TTC549 (cell line): ENCODE results near the gene CROCC2.
"Not testable (repeated sequence)": the region's sequence is repeated elsewhere in the genome, so short reads cannot be mapped to it uniquely, and the experiment has no call there.

Source experiments
- FAIRE-seq: peaks from 2 replicates; lab custom pipeline; 2012; peaks lifted over from hg19 to GRCh38; lab: Jason Lieb, UNC

The CROCC2 gene

DNA sequence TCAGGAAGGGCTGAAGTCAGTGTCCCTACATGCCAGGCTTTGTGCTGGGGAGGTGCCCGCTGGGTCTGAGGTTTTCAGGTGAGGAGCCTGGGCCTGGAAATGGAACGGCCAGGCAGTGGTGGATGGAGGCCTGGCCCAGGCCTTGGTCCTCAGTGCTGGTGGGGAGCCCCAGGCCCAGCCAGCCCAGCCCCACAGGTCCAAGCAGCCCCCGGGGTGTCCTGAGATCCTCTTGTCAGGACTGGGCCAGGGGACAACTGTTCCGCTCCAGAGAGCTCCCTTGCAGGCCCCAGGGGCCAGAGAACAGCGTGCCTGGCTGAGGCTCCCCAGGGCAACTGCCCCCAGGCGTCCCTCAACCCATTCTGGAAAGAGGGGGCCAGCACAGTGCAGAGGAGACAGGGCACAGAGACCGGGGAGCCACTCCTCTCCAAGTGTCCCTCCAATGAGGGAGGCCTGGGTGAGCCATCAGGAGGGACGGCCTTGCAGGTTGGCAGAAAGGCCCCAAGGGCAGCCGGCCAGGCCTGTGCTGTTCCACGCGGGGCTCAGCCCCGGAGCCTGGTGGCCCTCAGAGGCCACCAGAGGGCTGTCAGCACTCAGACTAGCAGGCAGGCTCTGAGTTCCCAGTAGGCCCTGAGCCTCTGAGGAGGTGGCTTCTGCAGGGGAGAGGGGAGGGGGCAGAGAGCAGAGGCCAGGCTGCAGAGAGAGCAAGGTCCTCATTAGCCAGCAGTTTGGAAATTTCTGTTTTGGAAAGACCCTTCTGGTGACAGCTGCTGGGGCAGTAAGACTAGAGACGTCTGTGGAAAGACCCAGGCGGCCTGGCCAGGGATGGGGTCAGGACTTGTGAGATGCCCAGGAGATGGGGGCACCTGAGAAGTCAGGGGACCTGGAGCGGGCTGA is 62.8 kb downstream of the CROCC2 start:
- FAIRE-seq, result no peak

DNA sequence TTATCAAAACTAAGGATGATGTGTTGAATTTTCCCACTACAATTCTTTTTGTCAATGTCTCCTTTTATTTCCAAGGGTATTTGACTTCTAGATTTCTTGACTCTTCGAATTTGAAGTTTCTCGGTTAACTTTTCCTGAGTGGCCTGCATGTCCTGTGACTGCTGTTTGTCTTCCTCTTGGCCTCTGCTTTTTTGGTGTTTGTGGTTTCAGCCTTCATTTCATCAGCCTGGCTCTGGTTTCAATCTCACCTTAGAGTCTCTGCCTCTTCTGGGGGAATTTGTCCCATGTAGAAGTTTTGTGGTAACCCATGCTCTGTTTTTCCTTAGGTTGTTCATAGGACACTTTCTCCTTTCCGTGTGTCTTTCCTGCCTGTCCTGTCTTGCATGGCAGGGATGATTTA is 64.0 kb downstream of the CROCC2 start:
- FAIRE-seq, result no peak

DNA sequence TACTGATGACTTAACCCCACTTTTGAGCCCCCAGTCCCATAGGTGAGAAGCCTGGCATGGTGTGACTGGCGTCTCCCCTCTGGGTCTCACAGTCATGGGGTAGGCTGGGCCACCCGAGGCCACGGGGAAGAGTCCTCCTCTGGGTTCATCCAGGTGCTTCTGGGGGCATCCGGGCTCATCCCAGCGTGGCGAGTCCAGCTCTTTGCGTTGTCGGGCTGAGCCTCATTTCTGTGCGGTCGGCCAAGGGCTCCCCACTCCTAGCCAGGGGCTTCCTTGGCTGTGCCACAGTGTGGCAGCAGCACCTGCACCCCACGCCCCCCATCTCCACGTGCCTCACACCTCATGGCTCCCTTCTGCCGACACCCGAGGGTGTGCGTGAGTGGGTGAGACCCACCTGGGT is 64.7 kb downstream of the CROCC2 start:
- no peak for FAIRE-seq

DNA sequence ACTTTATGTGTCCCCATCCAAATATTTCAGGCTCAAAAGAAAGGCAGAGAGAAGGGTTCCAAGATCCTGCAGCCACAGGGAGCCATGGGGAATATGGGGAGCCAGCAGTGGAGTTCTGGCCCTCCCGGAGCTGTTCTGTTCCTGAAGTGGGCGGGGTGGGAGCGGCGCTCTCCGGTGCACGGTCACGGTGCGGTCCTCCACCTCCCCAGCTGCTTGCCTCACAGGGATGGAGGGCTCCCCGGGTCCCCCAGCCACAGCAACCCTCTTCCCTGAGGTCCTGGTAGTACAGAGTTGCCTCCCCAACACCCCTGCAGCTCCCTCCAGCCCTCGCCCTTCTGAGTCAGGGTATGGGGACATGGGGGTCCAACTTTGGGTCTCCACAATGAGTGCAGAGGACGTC is 66.1 kb downstream of the CROCC2 start:
- no peak for FAIRE-seq

DNA sequence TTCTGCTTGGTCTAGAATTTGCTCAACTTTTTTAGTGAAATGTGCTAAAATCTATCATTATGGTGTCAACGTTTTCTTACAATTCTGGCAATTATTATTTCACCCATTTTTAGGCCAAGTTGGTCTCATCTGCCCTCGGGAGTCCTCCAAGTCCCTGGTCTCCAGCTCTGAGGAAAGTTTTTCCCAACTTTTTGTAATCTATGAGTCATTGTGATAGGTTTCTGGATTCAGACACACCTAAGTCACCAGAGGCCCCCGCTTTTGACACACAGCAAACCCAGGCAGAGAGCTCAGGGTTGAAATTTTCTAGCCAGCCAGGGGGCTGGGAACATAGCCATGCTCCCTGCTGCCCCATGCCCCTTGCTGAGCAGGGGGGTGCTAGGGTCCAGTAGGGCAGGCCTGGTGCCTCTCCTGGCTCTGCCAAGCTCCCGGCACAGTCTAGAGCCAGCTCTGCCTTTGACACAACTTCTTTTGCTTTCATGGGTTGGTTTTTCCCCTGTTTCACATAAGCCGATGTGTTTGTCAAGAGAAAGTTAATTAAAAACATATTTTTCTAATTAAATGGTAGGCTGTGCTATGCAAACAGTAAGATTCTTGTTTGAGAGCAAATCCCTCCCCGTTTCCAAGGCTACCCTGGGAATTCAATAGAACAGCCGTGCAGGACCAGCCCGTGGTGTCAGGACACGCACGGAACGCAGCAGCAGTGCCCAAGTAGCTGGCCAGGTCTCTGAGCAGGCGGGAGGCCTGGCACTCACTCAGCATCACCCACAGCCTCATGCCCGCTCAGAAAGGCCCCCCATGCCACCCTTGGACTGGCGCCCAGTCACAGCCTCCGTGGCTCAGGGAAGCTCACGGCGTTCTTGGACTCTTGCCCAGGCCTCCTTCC is 66.7 kb downstream of the CROCC2 start:
- no peak for FAIRE-seq

DNA sequence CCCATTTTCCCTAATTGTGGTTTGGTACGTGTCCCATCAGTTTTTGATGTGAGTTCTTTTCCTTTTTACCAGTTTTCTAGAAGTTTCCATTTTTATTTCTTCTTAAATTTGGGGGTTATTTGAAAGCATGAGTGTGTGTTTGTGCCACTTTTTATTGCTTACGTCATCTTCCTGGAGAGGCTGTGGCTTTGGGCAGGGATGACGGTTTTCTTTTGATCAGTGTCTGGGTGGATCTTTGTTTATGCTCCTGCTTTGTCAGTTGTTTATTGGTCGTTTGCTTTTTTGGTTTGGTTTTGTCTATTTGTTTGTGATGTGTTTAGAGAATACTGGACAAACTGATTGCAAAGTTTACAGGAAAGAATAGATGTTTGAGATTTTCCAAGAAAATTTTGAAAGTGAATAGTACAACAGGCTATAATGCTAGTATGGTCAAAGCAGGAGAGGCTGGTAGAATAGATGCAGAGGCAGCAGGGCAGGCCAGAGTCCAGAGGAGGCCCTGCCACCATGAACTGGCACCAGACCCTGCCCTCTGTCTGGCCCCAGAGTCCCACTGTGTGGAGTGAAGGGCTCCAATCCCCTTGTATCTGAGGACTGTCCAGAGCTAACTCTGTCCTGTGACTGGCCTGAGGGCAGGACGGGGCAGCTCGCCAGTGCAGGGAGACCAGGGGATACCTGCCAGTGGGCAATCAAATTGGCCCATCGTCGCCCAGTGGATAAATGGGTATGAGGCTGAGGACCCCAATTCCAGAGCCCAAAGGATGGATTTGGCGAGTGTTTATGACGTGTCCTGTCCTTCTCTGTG is 68.8 kb downstream of the CROCC2 start:
- no peak for FAIRE-seq

DNA sequence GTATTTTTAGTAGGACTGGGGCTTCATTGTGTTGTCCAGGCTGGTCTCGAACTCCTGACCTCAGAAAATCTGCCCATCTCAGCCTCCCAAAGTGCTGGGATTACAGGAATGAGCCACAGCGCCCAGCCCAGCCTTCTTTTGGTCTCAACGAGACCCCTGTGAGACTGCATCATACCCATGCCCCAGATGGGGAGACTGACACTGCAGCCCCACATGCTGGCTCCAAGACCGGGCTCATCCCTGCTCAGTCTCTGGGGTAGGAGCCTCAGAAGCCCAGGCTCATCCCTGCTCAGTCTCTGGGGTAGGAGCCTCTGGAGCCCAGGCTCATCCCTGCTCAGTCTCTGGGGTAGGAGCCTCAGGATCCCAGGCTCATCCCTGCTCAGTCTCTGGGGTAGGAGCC is 69.8 kb downstream of the CROCC2 start:
- not testable (repeated sequence) for FAIRE-seq

DNA sequence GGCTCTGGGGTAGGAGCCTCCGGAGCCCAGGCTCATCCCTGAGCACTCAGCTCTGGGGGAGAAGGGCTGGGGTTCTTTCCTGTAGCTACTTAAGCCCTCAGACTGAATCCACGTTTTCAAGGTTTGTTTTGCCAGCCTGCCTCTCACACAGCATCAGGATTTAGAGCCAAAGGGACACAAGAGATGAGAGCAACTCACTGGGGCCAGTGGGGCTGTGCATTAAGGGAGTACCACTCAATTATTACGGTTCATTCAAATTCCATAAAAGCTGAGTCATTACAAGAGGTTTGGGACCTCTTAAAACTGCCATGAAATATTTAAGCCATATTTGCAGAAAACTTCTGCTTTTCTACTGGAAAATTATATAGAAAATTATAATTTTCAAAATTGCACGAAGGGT is 75.1 kb downstream of the CROCC2 start:
- no peak for FAIRE-seq

DNA sequence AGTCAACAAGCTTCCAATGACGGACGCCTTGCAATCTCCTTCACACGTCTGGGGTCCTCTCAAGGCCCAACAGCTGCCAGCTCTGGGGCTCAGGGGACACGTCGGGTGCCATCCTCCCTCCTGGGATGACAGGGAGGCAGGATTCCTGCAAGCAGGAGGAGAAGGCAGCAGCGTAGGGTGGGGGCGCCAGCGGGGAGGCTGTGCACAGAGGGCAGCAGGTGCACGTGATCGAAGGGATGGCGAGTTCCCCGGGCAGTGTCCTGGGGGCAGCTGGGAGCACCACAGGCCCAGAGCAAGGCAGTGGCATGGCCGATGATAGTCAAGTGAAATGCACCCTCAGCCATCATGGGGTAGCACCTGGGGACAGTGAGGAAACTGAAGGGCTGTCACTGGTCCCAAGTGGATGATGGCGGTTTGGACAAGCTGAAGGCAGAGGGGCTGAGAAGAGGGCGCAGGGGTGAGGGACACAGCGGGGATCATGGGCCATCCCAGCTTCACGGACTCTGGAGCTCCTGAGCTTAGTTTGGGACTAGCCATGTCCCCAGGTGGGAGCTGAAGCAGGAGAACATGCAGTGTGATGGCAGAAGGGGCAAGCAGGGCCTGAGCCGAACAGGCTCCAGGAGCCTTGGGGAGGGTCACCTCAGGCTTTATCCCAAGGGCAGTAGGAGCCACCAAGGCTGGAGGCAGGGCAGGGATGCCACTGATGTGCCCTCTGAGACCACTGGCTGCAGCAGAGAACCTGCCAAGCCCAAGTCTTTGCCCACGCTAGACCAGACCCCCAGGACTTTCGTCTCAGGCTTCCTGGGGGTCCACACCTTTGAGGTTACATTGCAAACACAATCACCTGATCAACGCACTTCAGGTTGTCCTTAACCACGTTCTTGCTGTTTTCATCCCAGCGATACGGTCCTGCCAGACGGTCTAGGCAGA is 76.0 kb downstream of the CROCC2 start:
- FAIRE-seq, result no peak

DNA sequence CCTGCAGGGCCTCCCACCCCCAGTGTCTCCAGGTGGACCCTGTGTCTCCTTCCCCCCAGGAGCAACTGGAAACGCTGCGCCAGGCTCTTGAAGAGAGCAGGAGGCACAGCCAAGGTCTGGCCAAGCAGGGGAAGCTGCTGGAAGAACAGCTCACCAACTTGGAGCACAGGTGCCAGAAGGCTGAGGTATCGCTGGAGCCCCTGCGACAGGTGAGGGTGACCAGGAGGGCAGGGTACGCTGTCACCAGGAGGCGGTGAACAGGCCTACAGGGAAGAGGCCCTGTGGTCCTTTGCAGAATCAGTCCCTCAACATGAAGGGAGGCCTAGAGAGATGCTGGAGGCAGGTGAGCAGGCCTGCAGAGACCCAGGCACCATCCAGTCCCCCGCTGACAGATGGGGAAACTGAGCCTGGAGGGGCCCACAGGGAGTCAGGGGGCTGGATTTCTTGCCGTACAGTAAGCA is 76.7 kb downstream of the CROCC2 start:
- no peak for FAIRE-seq

DNA sequence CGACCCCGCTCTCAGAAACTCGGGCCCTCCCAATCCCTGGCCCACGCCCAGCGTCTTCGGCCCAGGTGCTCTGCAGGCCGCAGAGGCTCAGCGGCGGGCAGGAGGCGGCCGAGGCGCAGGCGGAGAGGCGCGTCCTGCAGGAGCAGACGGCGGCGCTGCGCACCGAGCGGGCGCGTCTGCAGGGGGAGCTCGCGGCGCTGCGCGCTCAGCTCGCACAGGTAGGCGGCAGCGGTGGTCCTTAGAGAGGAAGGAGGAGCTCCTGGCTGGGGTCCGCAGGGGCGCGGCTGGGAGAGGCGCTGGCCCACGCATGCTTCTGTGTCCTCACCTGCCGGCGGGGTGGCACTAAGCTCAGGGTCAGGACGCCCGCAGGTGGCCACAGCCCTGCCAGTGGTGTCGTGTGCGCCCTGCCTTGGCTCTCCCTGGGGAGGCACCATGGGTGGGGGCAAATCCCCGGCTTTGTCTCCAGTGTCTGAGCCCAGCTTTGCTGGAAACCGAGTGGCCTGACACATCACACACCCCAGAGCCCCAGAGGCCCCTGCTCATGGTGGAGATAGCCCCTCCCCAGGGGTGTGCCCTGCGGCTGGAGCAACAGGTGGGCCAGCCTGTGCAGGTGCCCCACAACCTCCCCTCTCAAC is 77.3 kb downstream of the CROCC2 start:
- FAIRE-seq, result no peak

DNA sequence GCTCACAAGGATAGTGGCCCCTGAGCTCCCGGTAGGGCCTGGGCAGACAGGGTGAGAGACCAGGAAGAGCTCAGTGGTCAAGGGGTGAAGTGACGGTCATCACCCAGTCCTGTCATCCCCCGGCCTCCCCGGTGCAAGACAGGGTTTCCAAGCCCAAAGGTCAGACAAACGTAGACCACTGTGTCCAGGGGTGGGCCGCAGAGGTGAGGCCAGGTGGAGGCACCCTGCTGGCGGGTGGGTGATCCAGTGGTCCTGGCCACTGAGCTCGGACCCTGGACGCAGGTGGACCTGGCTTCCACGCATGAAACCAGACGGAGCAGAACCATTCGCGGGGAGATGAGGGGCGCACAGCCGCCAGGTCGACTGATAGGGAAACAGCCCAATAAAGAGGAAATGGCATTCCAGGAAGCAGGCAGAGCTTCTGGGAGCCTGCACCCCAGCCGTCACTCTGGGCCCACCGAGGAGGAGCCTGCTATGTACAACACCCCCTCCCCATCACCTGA is 77.9 kb downstream of the CROCC2 start:
- FAIRE-seq, result no peak

DNA sequence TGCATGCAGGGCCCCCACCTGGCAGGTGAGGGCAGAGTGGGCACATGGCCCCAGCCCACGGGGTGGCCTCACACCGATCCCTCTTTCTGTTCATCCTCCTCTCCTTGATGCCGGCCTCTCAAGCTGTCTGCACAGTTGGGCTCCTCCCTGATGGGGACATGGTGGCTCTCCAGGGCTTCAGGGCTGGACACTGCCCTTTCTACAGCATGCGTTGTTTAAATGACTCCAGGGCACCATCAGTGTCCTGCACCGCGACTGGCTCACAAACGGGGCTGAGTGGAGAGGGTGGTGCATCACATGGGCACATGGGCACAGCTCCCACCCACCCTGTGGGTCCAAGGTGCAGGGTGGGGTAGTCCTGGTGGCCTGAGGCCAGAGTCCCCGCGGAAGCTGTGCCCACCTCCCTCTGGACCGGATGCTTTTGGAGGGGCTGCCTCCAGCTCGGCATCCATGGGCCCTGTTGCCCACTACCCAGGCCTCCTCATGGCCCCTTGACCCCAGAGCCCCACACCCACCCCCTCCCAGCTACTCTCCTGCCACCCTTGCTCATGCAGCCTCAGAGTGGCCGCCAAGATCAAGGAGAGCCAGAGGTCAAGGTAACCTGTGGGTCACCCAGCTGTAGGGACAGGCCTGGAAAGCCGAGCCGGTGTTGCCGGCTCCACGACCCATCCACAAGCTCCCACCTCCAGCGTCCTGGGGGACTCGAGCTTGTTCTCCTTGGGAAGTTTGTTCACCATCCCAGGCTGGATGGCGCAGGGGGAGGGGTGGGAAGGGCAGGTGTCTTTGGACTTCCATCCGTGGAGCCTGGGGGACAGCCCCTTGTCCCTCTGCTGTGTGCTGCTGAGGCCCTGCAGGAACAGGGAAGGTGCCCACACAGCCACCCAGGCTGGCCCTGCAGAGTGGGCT is 80.0 kb downstream of the CROCC2 start:
- FAIRE-seq, result no peak

DNA sequence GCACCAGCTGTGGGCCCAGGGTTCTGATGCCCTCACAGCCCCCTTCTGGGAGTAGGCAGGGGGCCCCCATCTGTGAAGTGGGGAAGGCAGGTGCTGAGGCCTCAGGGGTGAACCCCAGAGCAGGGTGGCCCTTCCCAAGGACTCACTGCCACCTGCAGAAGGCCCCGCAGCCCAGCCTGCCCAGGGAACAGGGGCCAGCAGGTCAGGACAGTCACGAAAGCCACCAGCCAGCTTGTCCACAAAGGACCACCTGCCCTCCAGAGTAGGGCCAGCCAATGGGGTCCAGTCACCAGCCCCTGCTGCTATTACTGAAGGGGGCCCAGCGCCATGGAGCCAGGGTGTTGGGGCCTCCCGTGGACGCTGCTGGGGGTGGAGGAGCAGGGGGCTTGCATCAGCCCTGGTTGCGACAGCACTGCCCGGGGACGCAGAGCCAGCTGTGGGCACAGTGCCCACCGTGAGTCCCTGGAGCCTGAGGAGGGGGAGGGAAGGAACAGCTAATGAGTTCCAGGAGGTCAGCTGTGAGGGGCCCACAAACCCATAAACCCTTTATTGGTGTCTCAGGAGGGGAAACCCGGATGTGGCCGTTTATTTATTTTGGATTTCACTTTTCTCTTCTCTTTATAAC is 80.8 kb downstream of the CROCC2 start:
- FAIRE-seq, result no peak

DNA sequence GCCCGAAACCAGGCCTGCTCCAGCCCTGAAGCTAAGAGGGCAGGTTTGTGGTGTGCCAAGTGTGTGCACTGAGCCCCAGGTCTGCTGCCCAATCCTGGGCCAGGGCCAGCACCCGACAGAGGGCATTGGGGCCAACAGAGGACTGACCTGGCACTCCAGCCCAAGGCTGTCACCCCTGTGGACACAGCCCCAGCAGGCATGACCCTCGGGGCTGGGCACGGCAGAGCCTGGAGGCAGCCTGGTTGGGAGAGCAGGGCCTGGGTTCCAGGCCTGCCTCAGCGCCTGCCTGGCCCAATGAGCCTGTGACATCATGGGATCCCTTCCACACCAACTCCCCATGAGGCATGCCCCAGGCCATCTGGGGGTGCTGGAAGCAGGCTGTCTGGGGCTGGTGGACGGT is 81.5 kb downstream of the CROCC2 start:
- FAIRE-seq, result no peak

DNA sequence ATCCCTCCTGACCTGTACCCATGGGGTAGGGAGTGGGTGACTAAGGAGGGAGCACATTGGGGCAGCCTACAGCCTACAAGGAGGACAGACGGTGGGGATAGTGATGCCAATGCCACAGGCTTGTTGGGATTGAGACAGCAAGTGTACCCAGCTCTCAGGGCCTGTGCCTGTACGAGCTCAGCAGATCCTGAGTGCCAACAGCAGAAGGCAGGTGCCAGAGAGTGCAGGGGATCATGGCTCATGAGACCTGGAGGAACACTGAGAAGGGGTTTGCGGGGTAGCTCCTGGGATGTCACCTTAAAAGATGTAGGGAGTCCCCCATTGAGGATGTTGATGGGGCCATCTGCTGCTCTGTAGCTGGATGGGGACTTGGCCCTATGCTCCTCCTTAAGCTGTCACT is 82.0 kb downstream of the CROCC2 start:
- no peak for FAIRE-seq

DNA sequence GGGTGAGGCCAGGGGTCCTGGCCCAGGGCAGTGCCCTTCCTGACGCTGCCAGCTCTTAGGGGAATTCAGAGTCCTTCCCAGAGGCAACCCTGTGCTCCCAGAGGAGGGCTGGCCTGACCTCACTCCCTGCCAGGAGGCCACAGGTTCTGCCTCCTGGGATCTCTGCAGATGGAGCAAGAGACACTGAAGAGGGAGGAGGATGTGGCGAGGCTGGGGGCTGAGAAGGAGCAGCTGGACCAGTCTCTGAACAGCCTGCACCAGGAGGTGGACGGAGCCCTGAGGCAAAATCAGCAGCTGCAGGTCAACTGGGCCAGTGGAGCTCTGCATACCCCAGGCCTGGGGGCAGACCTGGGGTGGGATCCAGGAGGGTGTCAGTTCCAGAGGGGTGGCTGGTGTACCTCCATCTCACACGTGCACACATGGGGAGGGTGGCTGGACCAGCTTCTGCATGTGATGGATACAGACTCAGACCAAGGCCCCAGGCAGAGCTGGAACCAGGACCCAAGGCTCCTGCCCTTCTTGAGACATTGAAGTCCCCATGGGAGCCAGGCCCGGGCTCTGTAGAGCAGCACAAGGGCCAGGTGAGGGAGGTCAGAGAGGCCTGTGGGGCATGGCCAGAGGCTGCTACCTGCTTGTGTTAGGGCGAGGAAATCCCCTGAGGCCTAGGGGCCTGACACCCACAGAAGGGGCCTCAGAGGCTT is 82.6 kb downstream of the CROCC2 start:
- FAIRE-seq, result no peak
